ENCODE measurements around the gene TMA7B.

The TMA7B gene

DNA sequence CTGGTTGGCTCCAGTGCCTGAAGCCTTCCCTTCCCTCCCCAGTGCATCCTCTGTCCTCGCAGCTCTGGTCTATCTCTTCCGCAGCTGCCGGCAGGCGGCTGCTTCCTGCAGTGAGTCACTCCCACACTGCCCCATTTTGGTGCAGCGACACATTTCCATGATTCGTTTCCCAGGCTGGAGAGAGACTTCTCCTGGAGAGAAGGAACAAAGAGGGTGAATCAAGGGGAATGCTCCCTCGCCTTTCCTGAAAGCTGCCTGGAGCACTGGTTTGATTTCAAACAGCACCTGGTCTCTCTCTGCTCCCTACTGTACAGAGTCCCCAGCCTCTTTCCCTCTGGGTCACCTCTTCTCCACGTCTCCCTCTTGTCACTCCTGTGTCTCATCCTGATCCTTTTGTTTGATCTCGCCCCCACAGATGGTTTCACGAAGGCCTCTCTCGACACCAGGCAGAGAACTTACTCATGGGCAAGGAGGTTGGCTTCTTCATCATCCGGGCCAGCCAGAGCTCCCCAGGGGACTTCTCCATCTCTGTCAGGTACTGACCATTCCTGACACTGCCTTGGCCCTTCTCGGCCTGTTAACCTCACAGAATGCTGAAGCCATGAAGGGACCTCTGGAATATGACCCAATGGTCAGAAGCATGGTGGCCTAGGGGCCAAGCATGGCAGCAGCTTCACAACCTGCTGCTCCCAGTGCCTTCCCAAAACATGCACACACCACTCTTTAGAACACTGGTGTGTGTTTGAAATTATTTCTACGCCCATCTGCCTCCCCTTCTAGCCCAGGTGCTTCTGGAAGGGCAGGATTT, at the start of gene TMA7B:
Gene TMA7B, plus strand, starts transcription at position 758 of the 808 bp plus-strand sequence. CDS start 3,978 bp downstream, outside the sequence.
- peak; percentile 87 for DNase-seq (ENCODE audit: low read depth, low spot score)

DNA sequence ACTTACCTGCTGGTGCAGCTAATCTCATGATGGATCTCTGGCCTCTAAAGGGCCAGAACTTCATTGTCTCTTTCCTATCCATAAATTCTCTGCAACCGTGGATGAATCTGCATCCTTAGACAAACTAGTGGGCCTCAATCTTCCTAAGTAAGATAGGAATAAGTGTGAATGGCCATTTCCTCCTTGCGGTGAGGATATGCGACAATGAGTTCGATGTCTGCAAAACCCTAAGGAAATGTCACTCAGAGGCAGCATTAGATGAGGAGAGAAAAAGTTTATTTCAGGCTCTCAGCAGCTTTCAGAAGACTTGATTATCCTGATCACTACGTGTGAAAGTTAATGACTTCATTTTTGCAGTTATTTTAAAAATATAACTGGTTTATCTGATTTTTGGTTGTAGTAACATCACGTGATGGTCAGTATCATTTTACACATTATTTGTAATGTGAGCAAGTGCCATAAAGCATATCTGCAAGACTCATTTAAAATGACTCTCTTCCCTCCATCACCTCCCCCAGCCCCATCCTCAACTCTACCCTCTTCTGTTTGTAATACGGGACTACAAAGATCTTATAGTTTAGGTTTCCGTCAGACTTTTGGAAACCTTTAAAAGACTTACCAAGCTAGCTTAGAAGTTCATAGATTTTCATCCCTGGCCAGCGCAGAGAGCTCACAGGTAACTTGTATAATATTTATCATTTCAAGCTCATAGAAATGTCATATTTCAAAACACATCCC, 49.2 kb upstream of the TMA7B start:
- DNase-seq (ENCODE audit: low read depth, low spot score) = no peak

GRCh38 chr22:39913321-39913720, 46.9 kb upstream of the TMA7B start:
- no peak for DNase-seq (ENCODE audit: low read depth, low spot score)

DNA sequence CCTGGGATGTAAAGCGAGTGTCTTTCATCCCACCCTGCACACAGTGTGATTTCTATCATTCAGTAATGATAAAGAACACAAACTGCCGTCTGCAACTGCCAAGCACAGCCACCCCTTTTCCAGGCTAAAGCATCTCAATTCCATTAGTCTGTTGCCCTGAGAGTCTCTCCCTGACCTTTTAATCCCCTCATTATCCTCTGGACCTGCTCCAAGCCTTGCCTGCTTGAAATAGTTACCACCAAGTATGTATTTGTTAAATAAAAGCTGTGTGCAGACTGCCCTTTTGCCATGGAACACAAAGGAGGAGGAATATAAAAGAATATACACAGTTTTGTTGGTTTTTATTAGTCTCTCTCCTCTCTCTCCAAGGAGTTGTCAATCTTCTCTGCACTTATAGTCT, 46.3 kb upstream of the TMA7B start:
- no peak for DNase-seq (ENCODE audit: low read depth, low spot score)

DNA sequence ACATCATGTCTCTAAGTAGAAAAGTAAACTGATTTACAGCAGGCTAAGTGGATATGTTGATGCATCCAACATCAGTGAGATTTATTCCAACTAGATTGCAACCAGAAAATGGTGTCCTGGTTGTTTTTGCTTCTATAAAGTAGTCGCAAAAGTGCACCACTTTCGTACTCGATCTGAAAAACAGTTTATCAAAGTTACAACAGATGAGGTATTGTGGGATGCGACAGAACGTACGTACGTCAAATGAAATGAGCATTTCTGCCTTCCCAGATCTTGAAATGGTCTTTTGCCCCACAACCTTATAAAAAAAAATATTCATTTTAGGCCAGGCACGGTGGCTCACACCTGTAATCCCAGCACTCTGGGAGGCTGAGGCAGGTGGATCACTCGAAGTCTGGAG, 45.6 kb upstream of the TMA7B start:
- no peak for DNase-seq (ENCODE audit: low read depth, low spot score)

- DNase-seq (ENCODE audit: low read depth, low spot score) = peak; percentile 18
Measured at GRCh38 chr22:39915295-39915726, 44.9 kb upstream of the TMA7B start.

DNA sequence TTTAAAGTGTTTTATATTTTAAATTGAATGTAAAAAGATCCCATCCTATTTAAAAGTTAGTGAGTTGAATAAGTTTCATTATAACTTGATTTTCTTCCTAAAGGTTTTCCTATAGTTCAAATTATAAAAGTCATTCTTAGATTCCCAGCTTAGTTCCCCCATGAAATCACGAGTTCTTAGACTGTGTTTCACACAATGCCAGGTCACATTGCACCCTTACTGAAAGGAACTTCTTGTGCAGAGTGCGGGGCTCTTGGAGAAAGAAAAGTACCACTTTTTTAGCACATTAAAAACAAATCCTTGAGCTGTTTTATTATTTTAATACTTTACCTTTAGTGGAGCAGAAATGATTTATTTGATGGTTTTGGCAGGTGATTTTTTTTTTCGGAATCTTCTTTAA, 43.7 kb upstream of the TMA7B start:
- no peak for DNase-seq (ENCODE audit: low read depth, low spot score)

- no peak for DNase-seq (ENCODE audit: low read depth, low spot score)
Measured at GRCh38 chr22:39917197-39917643, 43.0 kb upstream of the TMA7B start.

GRCh38 chr22:39917776-39918495, 42.3 kb upstream of the TMA7B start:
- DNase-seq (ENCODE audit: low read depth, low spot score) = no peak

DNA sequence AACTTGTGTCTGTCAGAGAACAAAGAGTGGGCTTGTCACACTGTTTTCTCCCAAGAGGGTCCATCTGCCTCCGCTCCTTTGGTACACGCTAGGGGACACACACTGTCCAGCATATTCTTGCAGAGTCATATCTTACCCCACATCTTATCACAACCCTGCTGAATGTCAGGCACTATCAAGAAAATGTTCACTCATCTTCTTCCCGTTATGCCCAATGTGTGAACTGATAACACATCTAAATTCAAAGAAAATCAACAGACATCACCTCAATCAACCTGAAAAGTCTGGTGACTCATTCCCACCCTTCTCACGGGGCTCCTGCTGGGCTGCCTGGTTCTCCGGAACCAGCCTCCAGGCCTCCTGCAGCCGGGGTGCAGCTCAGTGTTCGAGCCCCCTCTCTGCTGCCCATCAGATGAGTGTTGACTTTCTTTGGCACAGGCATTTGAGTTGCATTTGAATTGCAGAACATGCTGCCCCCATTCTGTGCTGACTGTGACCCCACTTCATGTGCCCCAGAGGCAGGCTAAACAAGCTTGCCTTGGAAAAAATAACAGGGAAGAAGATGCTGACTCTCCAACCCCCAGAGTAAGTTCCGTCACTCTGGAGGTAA, 40.0 kb upstream of the TMA7B start:
- DNase-seq (ENCODE audit: low read depth, low spot score) = no peak

DNA sequence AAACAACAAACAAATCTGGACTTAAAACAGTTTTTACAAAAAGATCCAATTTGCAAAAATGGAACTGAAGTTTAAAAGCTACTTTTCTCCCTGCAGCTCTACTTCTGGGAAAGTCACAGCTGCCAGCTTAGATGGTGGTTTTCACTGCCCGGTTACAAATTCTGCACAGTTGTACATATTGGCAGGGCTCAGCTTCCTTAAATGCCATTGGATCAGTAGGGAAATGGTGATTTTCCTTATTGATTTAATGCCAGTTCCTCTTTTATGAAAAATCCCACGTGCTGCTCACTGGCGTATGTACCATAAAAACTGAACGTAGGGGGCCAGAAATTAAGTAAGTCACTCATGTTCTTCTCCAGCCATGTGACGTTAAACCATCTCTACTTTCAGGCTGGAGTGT, 36.5 kb upstream of the TMA7B start:
- DNase-seq (ENCODE audit: low read depth, low spot score) = no peak

DNA sequence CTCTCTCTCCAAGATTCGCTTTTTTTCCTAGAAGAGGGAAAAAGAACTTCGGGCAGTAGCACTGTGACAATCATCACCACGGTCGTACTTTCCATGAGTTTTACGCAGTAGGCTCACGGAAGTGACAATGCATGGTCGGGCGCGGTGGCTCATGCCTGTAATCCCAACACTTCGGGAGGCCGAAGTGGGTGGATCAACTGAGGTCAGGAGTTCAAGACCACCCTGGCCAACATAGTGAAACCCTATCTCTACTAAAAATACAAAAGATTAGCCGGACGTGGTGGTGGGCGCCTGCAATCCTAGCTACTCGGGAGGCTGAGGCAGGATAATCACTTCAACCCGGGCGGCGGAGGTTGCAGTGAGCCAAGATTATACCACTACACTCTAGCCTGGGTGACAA, 35.9 kb upstream of the TMA7B start:
- DNase-seq (ENCODE audit: low read depth, low spot score) = no peak

DNA sequence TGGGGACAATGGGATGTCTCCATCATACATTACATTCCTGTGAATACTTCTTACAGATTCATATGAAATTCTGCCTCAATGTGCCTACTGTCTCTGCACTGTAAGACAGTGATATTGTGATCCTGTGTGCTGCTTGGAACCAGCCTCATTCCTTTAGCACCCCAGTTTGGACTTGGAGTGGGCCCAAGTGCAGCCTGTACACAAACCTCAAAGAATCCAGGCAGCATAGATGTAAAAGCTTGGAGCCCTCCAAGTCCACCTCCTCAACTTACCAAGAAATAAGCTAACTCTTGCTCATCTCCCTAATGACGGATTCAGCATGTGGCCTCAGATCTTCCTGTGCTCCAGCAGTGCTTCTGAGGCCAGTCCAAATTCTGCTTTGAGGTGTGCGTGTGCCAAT, 34.9 kb upstream of the TMA7B start:
- no peak for DNase-seq (ENCODE audit: low read depth, low spot score)

DNA sequence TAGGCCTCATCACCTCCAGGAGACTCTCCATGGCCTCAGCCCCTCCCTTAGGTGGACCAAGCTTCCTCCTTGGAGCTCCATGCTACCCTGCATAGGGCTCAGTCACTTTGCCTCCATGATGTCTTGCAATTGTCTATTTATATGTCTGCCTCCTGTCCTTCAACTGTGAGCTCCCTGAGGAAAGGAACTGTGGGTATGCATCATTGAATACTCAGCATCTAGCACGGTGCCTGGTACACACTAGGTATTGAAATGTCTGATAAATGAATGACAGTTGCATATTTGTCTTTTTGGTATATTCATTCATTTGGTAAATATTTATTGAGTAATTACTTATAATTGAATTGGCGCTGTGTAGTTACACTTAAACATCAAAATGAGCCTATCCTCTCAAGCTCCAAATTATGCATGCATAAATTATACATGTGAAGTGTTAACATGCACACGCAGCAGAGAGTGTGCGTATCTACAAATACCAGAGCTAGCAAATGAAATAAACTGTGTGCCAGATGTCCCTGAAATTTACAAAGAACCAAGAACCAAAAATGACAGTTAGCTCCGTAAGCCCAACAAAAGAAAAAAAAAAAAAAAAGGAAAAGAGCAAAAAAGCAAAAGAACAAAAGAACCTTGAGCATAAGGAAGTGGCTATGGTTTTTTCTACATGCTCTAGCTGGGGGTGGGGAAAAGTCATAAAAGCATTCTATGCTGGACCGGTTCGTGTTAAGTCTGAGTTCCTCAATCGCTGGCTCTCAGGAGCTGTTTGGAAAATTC, 34.1 kb upstream of the TMA7B start:
- no peak for DNase-seq (ENCODE audit: low read depth, low spot score)

GRCh38 chr22:39926753-39927152, 33.4 kb upstream of the TMA7B start:
- DNase-seq (ENCODE audit: low read depth, low spot score) = no peak

DNA sequence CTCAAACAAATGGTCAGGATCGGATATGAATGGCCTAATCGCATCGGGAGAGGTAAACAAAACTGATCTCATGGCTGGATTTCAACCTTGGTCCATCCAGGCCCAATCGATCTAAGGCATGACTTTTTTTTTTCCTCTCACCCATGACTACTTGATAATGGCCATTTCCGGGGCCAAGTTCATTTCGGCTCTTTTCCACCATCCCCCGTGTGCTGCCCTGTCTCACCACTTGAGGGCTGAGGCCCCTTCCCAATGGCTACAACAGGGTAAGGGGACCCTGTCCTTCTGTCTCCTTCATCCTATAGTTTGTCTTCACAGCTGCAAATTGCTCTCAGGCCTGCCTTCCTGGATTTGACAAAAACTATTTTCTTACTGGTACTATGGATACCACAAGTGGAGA, 32.7 kb upstream of the TMA7B start:
- peak; percentile 26 for DNase-seq (ENCODE audit: low read depth, low spot score)

DNA sequence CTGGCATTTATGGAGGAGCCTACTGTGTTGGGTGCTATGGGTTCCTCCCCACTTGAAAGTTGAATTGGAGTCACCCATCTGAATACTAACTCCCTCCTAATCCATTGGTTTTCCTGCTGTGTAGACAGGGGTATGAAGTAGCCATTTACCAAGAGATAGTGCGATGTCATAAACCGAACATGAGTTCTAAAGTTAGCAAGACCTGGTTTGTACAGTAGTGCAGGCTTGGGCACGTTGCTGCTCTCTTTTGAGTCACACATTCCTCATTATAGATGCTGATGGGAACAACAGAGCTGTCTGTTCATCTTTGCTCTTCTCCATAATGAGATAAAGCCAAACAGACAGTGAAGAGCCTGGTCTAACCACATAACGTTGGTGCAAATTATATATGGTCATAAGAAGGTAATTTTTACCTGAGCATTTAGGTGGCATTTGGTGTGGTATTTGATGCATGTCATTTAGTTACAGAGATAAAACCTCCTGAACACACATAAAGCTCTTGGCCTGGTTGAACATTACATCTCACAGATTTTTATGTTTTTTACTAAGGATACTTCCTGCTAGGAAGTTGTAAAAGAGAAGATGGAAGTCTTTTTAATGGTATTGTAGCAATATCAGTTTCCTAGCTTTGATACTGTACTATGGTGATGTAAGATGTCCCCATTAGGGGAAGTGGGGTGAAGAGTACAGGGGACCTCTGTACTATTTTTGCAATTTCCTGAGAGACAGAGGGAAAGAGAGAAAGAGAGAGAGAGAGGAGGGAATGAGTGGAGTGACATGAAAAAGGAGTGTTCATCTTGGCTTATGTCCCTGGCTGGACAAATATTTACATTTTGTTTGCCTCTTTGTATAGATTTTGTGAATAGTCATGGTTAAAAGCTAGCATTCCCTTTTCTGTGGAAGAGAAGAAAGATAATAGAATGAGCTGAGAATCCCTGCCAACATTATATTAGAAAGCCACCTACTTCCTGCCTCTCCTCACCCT, 31.4 kb upstream of the TMA7B start:
- DNase-seq (ENCODE audit: low read depth, low spot score) = no peak

GRCh38 chr22:39931251-39931650, 28.9 kb upstream of the TMA7B start:
- no peak for DNase-seq (ENCODE audit: low read depth, low spot score)

DNA sequence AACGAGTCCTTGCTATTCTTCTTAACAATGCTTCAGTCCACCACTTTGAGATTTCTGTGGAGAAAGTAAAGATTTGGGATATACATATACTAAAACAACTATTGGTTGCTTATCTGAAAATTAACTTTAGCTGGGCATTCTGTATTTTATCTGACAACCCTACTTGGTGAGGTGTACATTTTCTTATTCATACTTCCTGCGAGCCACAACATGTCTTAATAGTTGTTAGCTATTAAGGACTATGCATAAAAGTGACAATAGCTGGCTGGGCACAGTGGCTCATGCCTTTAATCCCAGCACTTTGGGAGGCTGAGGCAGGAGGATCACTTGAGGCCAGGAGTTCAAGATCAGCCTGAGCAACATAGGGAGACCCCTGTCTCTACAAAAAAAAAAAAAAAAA, 28.0 kb upstream of the TMA7B start:
- DNase-seq (ENCODE audit: low read depth, low spot score) = no peak

Data from ELF-1 (cell line).